ENCODE results near the gene ELMO1.

ELMO1 gene

GRCh38 chr7:37093257-37093656 is 355.4 kb downstream of the ELMO1 start:
- DNase-seq (ENCODE audit: low read depth), result no peak

GRCh38 chr7:37092548-37092947 is 356.1 kb downstream of the ELMO1 start:
- no peak for DNase-seq (ENCODE audit: low read depth)

GRCh38 chr7:37089972-37090371 is 358.7 kb downstream of the ELMO1 start:
- no peak for DNase-seq (ENCODE audit: low read depth)

GRCh38 chr7:37085600-37085999 is 363.1 kb downstream of the ELMO1 start:
- no peak for DNase-seq (ENCODE audit: low read depth)

GRCh38 chr7:37084303-37084702 is 364.4 kb downstream of the ELMO1 start:
- no peak for DNase-seq (ENCODE audit: low read depth)

- no peak for DNase-seq (ENCODE audit: low read depth)
These were observed 365.2 kb downstream of the ELMO1 start for GRCh38 chr7:37083311-37084096.

- no peak for DNase-seq (ENCODE audit: low read depth)
These were observed 367.2 kb downstream of the ELMO1 start for GRCh38 chr7:37081436-37081835.

GRCh38 chr7:37079420-37079819 is 369.2 kb downstream of the ELMO1 start:
- DNase-seq (ENCODE audit: low read depth), result no peak

- no peak for DNase-seq (ENCODE audit: low read depth)
These were observed 372.0 kb downstream of the ELMO1 start for GRCh38 chr7:37076668-37077067.

GRCh38 chr7:37074370-37074769 is 374.3 kb downstream of the ELMO1 start:
- no peak for DNase-seq (ENCODE audit: low read depth)

- no peak for DNase-seq (ENCODE audit: low read depth)
These were observed 377.5 kb downstream of the ELMO1 start for GRCh38 chr7:37071124-37071523.

- no peak for DNase-seq (ENCODE audit: low read depth)
These were observed 378.2 kb downstream of the ELMO1 start for GRCh38 chr7:37070471-37070870.

GRCh38 chr7:37070031-37070430 is 378.6 kb downstream of the ELMO1 start:
- no peak for DNase-seq (ENCODE audit: low read depth)

GRCh38 chr7:37069336-37069735 is 379.3 kb downstream of the ELMO1 start:
- DNase-seq (ENCODE audit: low read depth), result no peak

- no peak for DNase-seq (ENCODE audit: low read depth)
These were observed 379.8 kb downstream of the ELMO1 start for GRCh38 chr7:37068902-37069301.

- DNase-seq (ENCODE audit: low read depth), result no peak
These were observed 380.6 kb downstream of the ELMO1 start for GRCh38 chr7:37068038-37068437.

- no peak for DNase-seq (ENCODE audit: low read depth)
These were observed 382.8 kb downstream of the ELMO1 start for GRCh38 chr7:37065779-37066271.

GRCh38 chr7:37062560-37062859 is 386.2 kb downstream of the ELMO1 start:
- DNase-seq (ENCODE audit: low read depth), result no peak

GRCh38 chr7:37061849-37062559 is 386.7 kb downstream of the ELMO1 start:
- DNase-seq (ENCODE audit: low read depth), result no peak

GRCh38 chr7:37056234-37056912 is 392.3 kb downstream of the ELMO1 start:
- no peak for DNase-seq (ENCODE audit: low read depth)

- peak; percentile 49 for DNase-seq (ENCODE audit: low read depth)
These were observed 393.9 kb downstream of the ELMO1 start for GRCh38 chr7:37054624-37055241.

GRCh38 chr7:37052705-37053104 is 396.0 kb downstream of the ELMO1 start:
- DNase-seq (ENCODE audit: low read depth), result peak; percentile 34

- DNase-seq (ENCODE audit: low read depth), result no peak
These were observed 397.9 kb downstream of the ELMO1 start for GRCh38 chr7:37050801-37051200.
